NCI-H1105 treated with DMSO at 0.1 percent for 48 hours (cell line): ENCODE measurements around the gene KRTAP3-2.
A peak's percentile ranks its signal among the peaks of the same experiment; 100 is the strongest.
"Not testable (repeated sequence)": the region's sequence is repeated elsewhere in the genome, so short reads cannot be mapped to it uniquely, and the experiment has no call there.

Experiments used
- DNase-seq: peaks from one replicate; lab custom pipeline; 2025; lab: John Stamatoyannopoulos, UW

Gene KRTAP3-2

GRCh38 chr17:40999563-40999962 is at the start of gene KRTAP3-2:
Gene KRTAP3-2, minus strand, starts transcription at chr17:40999906. Its CDS starts 53 bp downstream, at chr17:40999853.
- DNase-seq, result not testable (repeated sequence)

DNA sequence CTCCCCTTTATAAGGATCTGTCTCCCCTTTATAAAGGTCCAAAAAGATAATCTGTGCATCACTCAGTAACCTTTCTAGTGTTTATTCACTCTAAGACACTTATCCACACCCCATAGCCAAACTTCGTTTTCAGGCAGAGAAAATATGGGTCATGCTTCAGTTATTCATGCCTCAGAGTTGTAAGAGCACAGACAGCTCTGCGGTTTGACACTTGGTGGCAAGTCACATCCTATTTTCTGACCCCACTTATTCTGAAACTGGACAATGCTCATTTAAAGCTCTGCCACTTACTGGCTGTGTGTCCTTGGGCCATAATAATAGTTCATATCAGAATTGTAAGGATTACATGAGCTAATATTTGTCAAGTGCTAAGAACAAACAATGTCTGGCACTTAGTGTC is 49.4 kb upstream of the KRTAP3-2 start:
- no peak for DNase-seq

DNA sequence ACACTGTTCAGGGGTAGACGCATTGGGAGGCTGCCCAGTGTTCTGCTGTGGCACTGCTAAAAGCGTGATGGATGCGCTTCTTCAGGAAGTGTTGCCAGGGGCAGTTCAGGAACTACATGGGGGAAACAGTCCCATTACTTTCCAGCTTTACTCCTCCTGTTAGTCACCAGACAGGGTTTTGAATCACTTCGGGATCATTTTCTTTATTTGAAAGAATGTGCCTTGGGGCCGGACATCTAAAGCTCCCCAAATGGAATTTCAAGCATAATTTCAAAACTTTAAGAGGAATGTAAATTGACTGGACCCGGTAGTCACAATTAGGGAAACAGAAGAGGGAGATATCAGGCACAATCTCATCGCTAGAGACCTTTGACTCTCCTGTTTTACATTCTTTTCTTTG is 48.7 kb upstream of the KRTAP3-2 start:
- no peak for DNase-seq

GRCh38 chr17:41046735-41047465 is 47.2 kb upstream of the KRTAP3-2 start, which contains the start of gene KRTAP2-1:
Gene KRTAP2-1, minus strand, starts transcription at chr17:41047316. Its CDS starts 49 bp downstream, at chr17:41047267.
- DNase-seq, result not testable (repeated sequence)

- no peak for DNase-seq
Observed at GRCh38 chr17:41042953-41043352, 43.2 kb upstream of the KRTAP3-2 start.

- peak; percentile 64 for DNase-seq
Observed at GRCh38 chr17:41040783-41041571, 41.3 kb upstream of the KRTAP3-2 start, which contains the start of gene KRTAP1-1. Gene KRTAP1-1, minus strand, starts transcription at chr17:41041450. Its CDS starts 53 bp downstream, at chr17:41041397.

DNA sequence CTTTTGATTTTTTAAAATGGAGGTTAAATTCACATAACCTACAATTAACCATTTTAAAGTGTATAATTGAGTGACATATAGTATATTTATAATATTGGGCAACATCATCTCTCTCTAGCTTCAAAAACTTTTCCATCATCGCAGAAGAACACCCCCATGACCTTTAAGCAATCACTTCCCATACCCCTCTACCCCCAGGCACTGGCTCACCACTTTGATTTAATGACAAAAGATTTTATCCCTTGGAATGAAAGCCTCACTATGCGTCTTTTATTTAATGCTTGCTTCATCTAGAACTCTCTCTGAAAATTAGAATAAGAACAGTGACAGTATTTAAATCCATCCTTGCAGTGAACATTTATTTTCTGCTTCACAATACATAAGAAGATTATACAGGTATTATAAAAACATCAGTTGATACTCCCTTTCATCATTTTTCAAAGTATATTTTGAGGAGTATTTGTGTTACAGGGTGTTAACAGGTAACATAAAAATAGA is 38.2 kb upstream of the KRTAP3-2 start:
- no peak for DNase-seq

DNA sequence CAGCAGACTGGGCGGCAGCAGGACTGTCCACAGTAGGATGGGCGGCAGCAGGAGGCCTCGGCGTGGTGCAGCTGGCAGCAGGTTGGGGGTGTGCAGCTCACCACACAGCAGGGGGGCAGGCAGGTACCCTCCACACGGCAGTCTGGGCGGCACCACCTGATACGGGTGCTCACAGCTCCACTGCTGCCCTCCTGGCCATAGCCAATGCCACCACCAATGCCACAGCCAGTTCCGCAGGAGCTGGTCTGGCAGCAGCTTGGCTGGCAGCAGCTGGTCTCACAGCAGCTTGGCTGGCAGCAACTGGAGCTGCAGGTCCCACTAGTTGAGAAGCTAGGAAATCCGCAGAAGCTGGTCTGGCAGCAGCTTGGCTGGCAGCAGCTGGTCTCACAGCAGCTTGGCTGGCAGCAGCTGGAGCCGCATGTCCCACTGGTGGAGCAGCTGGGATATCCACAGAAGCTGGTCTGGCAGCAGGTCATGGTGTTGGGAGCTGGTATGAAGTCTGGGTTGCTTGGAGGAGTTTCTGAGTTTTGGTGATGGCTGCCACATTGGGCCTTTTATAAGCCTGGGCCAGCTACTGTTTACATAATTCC is 34.7 kb upstream of the KRTAP3-2 start, which contains the start of gene KRTAP1-3:
TSS of gene KRTAP1-3 (minus strand) at position 529 of the 590 bp plus-strand sequence. CDS start at position 476, 53 bp downstream.
- peak; percentile 77 for DNase-seq

DNA sequence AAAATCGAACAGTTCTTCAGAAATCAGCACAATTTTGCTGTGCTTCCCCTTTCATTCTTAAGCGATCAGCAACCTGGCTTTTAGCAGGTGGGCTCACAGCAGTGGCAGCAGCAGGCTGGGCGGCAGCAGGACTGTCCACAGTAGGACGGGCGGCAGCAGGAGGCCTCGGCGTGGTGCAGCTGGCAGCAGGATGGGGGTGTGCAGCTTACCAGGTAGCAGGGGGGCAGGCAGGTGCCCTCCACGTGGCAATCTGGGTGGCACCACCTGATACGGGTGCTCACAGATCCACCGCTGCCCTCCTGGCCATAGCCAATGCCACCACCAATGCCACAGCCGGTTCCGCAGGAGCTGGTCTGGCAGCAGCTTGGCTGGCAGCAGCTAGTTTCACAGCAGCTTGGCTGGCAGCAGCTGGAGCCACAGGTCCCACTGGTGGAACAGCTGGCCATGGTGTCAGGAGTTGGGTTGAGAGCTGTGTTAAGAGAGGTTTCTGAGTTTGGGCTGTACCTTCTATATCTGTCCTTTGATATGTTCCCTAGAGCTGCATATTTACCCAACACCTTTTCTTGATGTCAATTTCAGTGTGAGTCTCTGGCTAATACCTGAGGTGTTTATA is 30.0 kb upstream of the KRTAP3-2 start, which contains the start of gene KRTAP1-4:
TSS of gene KRTAP1-4 (minus strand) at position 563 of the 613 bp plus-strand sequence. CDS start at position 446, 117 bp downstream.
- no peak for DNase-seq

- no peak for DNase-seq
Observed at GRCh38 chr17:41026715-41027471, 27.2 kb upstream of the KRTAP3-2 start, which contains the start of gene KRTAP1-5. Gene KRTAP1-5, minus strand, starts transcription at chr17:41027208. Its CDS starts 53 bp downstream, at chr17:41027155.

DNA sequence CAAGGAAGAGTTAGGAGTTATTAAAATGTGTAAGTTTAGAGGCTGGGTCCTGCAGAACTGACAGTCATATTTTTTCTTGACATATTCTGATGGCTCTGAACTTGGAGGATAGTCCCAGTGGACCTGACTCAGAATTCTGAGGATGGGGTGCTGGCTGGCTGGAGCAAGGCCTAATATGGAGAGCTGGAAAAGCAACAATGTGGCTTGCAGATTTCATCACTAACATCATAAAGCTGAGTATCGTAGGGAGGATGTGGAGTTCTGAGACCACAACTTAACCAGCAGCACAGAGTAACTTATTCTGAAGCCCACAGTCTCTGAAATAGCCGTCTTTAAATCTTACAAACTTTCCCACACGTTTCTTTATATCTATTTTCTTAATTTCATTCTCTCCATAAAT is 25.0 kb upstream of the KRTAP3-2 start:
- DNase-seq, result no peak

- DNase-seq, result no peak
Observed at GRCh38 chr17:41020336-41020735, 20.6 kb upstream of the KRTAP3-2 start.

DNA sequence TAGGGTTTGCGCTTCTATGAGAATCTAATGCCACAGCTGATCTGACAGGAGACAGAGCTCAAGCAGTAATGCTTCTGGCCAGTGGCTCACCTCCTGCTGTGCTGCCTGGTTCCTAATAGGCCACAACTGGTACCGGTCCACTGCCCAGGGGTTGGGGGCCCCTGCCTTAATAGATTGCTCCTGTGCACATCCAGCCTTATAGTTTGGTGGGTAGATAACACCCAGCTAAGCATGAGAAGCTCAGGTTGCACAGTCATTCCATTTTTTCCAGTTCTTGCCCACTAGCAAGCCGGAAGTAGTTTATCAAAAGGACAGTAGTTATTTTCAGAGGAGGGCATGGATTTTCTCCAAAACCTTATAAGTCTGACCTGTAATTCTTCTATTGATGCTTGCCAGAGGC is 19.7 kb upstream of the KRTAP3-2 start:
- DNase-seq, result no peak

GRCh38 chr17:41018541-41018940 is 18.8 kb upstream of the KRTAP3-2 start:
- DNase-seq, result no peak

DNA sequence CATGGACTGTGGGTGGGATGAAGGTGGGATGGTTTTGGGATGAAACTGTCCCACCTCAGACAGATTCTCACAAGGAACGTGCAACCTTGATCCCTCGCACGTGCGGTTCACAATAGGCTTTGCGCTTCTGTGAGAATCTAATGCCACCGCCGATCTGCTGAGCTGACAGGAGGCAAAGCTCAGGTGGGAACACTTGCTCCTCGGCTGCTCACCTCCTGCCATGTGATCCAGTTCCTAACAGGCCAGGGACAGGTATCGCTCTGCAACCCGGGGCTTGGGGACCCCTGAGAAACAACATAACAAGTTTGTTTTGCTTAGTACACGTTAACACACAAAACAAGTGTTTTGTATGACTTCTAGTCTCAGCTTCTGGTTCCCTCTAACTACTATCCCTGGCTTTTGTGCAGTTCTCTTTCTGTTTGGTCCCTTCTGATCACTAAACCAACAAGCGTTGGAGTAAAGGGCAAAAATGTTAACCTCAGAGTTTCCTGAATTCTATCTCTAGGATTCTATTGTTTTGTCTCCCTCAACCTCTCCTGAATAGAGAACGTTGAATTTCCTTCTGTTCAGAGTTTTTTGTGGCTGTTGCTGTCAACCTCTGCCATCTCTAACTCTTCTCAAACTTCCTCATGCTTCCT is 17.0 kb upstream of the KRTAP3-2 start:
- no peak for DNase-seq

DNA sequence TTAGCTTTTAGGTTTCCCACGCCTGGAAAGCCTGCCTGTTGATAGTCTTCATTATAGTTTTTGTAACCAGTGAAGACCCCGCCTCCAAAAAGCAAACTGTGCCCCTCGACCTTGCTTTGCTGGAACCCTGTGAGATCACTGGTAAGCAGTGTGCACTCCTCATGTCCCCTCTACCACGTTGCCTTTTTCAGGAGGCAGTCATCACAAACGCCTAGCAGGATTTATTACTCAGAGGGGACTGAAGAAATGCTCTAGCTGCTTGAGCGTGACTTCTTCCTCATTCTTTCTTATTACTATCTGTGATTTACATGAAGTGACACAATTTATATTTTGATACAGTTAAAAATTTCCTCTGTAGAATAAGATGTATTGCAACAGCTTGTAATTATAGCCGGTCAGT is 15.7 kb upstream of the KRTAP3-2 start:
- no peak for DNase-seq

DNA sequence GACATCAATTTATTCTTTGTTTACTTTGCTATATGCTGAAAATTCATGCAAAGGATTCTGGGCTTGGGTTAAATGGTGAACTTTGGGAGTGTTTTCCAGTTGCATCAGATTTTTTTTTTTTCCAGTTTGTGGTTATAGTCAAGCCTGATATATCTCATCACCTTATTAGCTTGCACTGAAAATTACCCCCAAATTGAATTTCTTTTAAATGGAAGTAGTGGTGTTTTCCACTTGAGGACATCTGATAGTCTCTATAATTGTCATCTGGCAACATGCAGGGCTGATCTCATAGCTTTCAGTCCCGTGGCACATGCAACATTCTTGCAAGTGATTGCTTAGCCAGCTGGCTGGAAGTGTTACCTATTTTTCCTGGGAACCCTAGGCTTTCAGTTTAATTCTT is 13.9 kb upstream of the KRTAP3-2 start:
- DNase-seq, result peak; percentile 76

DNA sequence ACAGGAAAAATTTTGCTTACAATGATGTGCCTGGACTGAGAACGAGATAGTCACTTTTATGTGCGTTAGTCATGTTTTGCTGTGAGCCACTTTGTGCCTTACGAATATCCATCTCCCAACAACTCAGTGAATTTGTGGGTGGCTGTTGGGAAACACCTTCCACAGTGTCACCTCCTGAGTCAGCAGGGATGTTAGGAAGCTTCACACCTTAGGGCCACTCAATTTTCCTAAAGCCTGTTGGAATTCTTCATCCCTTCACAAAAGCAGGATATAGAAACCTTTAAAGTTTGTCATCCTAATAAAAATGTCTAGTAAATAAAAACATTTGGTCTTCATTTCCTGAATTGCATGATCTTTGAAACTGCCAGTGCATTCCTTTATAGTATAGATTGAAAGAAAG is 13.5 kb upstream of the KRTAP3-2 start:
- DNase-seq, result no peak

- DNase-seq, result peak; percentile 29
Observed at GRCh38 chr17:41012326-41013120, 12.8 kb upstream of the KRTAP3-2 start.
